ENCODE data around the gene DOK6. TPM values are rescaled to one million over a fixed set of nuclear protein-coding genes. Genes with fewer than 3 reads are reported as not detected.

The DOK6 gene
- total RNA-seq, 2 experiments from 2014 or later, result not detected

GRCh38 chr18:69435000-69435399 is 34.3 kb downstream of the DOK6 start:
- Histone ChIP-seq H3K27ac (ENCODE audit: low read depth, low read length, poor library complexity, severe bottlenecking) (no peak overlapping the region), H3K9me2 (ENCODE audit: insufficient read depth, low read length) (no peaks in the 10 kb centered on the region), H3K4me3 (ENCODE audit: low read depth, low read length, poor library complexity, severe bottlenecking) (no peak overlapping the region), H3K79me2 (ENCODE audit: insufficient read depth, low read depth, low read length) (no peaks in the 10 kb centered on the region), H3K4me2 (ENCODE audit: low read length) (no peak overlapping the region), H3K9me3 (ENCODE audit: low read length) (no peaks in the 10 kb centered on the region), H3K4me1 (ENCODE audit: insufficient read depth, low read length, poor library complexity, severe bottlenecking) (no peaks in the 10 kb centered on the region), H2AFZ (ENCODE audit: low read length) (no peak overlapping the region), H4K20me1 (ENCODE audit: insufficient read depth, low read length) (no peaks in the 10 kb centered on the region), H3K36me3 (ENCODE audit: insufficient read depth, low read length) (no peaks in the 10 kb centered on the region)
- no TSS peak for BruUV-seq (replicated peaks)
- no peak for TF ChIP-seq CTCF (conservative IDR thresholded peaks at IDR 0.05; ENCODE audit: low read length)
- TF ChIP-seq EZH2phosphoT487 (IDR thresholded peaks at IDR 0.05; ENCODE audit: borderline replicate concordance, low read depth, low read length), result no peak
- POLR2A ChIA-PET, result no interaction called here
- CTCF ChIA-PET (ENCODE audit: unreplicated experiment), result no interaction called here
- no peak for DNase-seq (ENCODE audit: low spot score)
- intact Hi-C loops (cut with micrococcal nuclease; ENCODE audit: unreplicated experiment), result no loop called here

GRCh38 chr18:69444221-69444620 is 43.5 kb downstream of the DOK6 start:
- no peak overlapping the region for H2AFZ ChIP-seq (ENCODE audit: low read length)
- no peaks in the 10 kb centered on the region for H4K20me1 ChIP-seq (ENCODE audit: insufficient read depth, low read length)
- ChIA-PET POLR2A (no interaction called here), CTCF (ENCODE audit: unreplicated experiment) (no interaction called here)
- DNase-seq (ENCODE audit: low spot score), result no peak
- no peaks in the 10 kb centered on the region for H3K36me3 ChIP-seq (ENCODE audit: insufficient read depth, low read length)
- H3K4me3 ChIP-seq (ENCODE audit: low read depth, low read length, poor library complexity, severe bottlenecking), result no peak overlapping the region
- H3K9me2 ChIP-seq (ENCODE audit: insufficient read depth, low read length), result no peaks in the 10 kb centered on the region
- BruUV-seq (replicated peaks), result no TSS peak
- intact Hi-C loops (cut with micrococcal nuclease; ENCODE audit: unreplicated experiment), result no loop called here
- no peak overlapping the region for H3K27ac ChIP-seq (ENCODE audit: low read depth, low read length, poor library complexity, severe bottlenecking)
- no peaks in the 10 kb centered on the region for H3K79me2 ChIP-seq (ENCODE audit: insufficient read depth, low read depth, low read length)
- no peaks in the 10 kb centered on the region for H3K9me3 ChIP-seq (ENCODE audit: low read length)
- TF ChIP-seq EZH2phosphoT487 (IDR thresholded peaks at IDR 0.05; ENCODE audit: borderline replicate concordance, low read depth, low read length) (no peak), CTCF (conservative IDR thresholded peaks at IDR 0.05; ENCODE audit: low read length) (no peak)
- H3K4me1 ChIP-seq (ENCODE audit: insufficient read depth, low read length, poor library complexity, severe bottlenecking), result no peaks in the 10 kb centered on the region
- no peak overlapping the region for H3K4me2 ChIP-seq (ENCODE audit: low read length)

GRCh38 chr18:69447886-69448285 is 47.2 kb downstream of the DOK6 start:
- no peak for DNase-seq (ENCODE audit: low spot score)
- Histone ChIP-seq H3K36me3 (ENCODE audit: insufficient read depth, low read length) (no peaks in the 10 kb centered on the region), H3K9me3 (ENCODE audit: low read length) (no peaks in the 10 kb centered on the region), H3K4me2 (ENCODE audit: low read length) (no peak overlapping the region), H3K27ac (ENCODE audit: low read depth, low read length, poor library complexity, severe bottlenecking) (no peak overlapping the region), H3K4me1 (ENCODE audit: insufficient read depth, low read length, poor library complexity, severe bottlenecking) (no peaks in the 10 kb centered on the region), H3K79me2 (ENCODE audit: insufficient read depth, low read depth, low read length) (no peaks in the 10 kb centered on the region), H2AFZ (ENCODE audit: low read length) (no peak overlapping the region), H3K4me3 (ENCODE audit: low read depth, low read length, poor library complexity, severe bottlenecking) (no peak overlapping the region), H4K20me1 (ENCODE audit: insufficient read depth, low read length) (no peaks in the 10 kb centered on the region), H3K9me2 (ENCODE audit: insufficient read depth, low read length) (no peaks in the 10 kb centered on the region)
- BruUV-seq (replicated peaks), result no TSS peak
- CTCF ChIA-PET (ENCODE audit: unreplicated experiment), result no interaction called here
- intact Hi-C loops (cut with micrococcal nuclease; ENCODE audit: unreplicated experiment), result no loop called here
- POLR2A ChIA-PET, result no interaction called here
- TF ChIP-seq EZH2phosphoT487 (IDR thresholded peaks at IDR 0.05; ENCODE audit: borderline replicate concordance, low read depth, low read length) (no peak), CTCF (conservative IDR thresholded peaks at IDR 0.05; ENCODE audit: low read length) (no peak)
